Neural progenitor cell (in vitro differentiated cells): ENCODE results near the gene KLHDC4.

ENCODE experiments used
- CTCF ChIP-seq: fragments of 200-600 bp; sonication (generic); IDR thresholded peaks from 2 replicates; pipeline ENCODE4 v1.5.1; 2017; ENCODE audit warnings: antibody characterized with exemption, mild to moderate bottlenecking
- EZH2 ChIP-seq: fragments of 200-600 bp; sonication (generic); IDR thresholded peaks from 2 replicates; pipeline ENCODE4 v1.6.1; 2017; ENCODE audit warnings: antibody characterized with exemption, mild to moderate bottlenecking, moderate library complexity
- EZH2phosphoT487 ChIP-seq: fragments of 200-600 bp; sonication (generic); IDR thresholded peaks from 2 replicates; pipeline ENCODE4 v1.6.1; 2017; ENCODE audit warnings: antibody characterized with exemption

GRCh38 chr16:87721622-87722585 is 43.9 kb downstream of the KLHDC4 start:
- TF ChIP-seq CTCF, result no peak
- TF ChIP-seq EZH2phosphoT487, result no peak
- TF ChIP-seq EZH2, result no peak
